Nephron (organoid): Measurements from ENCODE around the gene KIRREL3.

Experiments
- H3K27ac Mint-ChIP-seq, 3 experiments: 2 replicates each; pipeline ENCODE4 v1.8.0; 2020; ENCODE audit warnings: mixed read lengths in 3 of 3, mild to moderate bottlenecking in 2 of 3, moderate library complexity in 1 of 3
- H3K27me3 Mint-ChIP-seq: 2 replicates; pipeline ENCODE4 v1.8.0; 2021; ENCODE audit warnings: low read depth, mild to moderate bottlenecking, moderate library complexity, mixed read lengths
- H3K36me3 Mint-ChIP-seq: 2 replicates; pipeline ENCODE4 v1.8.0; 2020; ENCODE audit warnings: low read depth, mixed read lengths
- H3K4me1 Mint-ChIP-seq: 2 replicates; pipeline ENCODE4 v1.8.0; 2020; ENCODE audit warnings: mixed read lengths
- H3K4me3 Mint-ChIP-seq, 3 experiments: 2 replicates each; pipeline ENCODE4 v1.8.0; 2020; ENCODE audit warnings: mild to moderate bottlenecking in 3 of 3, mixed read lengths in 3 of 3, moderate library complexity in 2 of 3
- H3K9me3 Mint-ChIP-seq: 2 replicates; pipeline ENCODE4 v1.8.0; 2020; ENCODE audit warnings: mixed read lengths
- TF ChIP-seq, protein P1 (sequence below), 3 experiments: fragments of 200-600 bp; sonication (generic); IDR thresholded peaks; one replicate each; pipeline ENCODE4 v1.5.0; 2021; ENCODE audit warnings: antibody characterized with exemption in 3 of 3; ENCODE audit not compliant: unreplicated experiment in 3 of 3

Gene KIRREL3

DNA sequence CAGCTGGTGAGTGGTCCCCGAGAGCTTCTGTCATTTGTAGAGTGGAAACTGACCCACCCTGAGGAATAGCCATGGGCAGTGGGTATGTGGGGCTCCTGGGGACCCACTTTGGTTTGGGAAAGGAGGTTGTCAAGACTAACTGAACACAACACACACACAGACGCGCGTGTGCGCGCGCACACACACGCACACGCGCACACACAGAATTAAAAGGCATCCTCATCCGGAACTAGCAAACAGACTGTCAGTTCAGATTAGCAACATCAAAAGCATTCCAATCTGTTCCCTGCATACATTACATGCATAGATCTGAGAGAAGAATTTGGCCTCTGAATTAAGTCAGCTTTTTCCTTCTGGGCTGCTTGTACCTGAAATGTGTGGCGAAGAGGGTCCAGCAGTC is 360.4 kb downstream of the KIRREL3 start:
- peak overlapping the region in 1 of 3 experiments; percentile 12 for H3K27ac Mint-ChIP-seq
- no peak overlapping the region for H3K4me3 Mint-ChIP-seq
- no peaks in the 10 kb centered on the region for H3K9me3 Mint-ChIP-seq
- H3K4me1 Mint-ChIP-seq: peaks cover 17% of the 10 kb centered on the region
- TF ChIP-seq, protein P1, sequence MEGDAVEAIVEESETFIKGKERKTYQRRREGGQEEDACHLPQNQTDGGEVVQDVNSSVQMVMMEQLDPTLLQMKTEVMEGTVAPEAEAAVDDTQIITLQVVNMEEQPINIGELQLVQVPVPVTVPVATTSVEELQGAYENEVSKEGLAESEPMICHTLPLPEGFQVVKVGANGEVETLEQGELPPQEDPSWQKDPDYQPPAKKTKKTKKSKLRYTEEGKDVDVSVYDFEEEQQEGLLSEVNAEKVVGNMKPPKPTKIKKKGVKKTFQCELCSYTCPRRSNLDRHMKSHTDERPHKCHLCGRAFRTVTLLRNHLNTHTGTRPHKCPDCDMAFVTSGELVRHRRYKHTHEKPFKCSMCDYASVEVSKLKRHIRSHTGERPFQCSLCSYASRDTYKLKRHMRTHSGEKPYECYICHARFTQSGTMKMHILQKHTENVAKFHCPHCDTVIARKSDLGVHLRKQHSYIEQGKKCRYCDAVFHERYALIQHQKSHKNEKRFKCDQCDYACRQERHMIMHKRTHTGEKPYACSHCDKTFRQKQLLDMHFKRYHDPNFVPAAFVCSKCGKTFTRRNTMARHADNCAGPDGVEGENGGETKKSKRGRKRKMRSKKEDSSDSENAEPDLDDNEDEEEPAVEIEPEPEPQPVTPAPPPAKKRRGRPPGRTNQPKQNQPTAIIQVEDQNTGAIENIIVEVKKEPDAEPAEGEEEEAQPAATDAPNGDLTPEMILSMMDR (IDR thresholded peaks at IDR 0.05; ENCODE audit: unreplicated experiment in 3 of 3): no peak
- H3K27me3 Mint-ChIP-seq: peaks cover 20% of the 10 kb centered on the region
- H3K36me3 Mint-ChIP-seq: no peaks in the 10 kb centered on the region

DNA sequence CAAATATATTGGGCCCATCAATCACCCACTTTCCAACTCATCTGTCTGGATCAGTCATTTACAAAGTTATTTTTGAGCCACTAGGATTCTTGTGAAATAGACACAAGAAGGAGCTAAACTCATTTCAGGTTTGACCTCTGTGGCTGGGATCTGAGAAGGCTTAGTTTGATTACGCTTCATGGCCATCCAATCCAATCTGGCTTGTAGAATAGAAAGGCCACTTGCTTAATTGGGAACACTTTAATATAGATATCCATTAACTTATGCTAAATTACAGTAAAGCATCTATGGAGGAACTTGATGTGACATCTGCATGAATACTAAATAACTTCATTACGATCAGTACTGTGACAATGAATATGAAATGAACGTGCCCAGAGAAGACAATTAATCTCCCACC is 360.9 kb downstream of the KIRREL3 start:
- Mint-ChIP-seq H3K9me3 (no peaks in the 10 kb centered on the region), H3K36me3 (no peaks in the 10 kb centered on the region), H3K4me1 (peaks cover 17% of the 10 kb centered on the region)

DNA sequence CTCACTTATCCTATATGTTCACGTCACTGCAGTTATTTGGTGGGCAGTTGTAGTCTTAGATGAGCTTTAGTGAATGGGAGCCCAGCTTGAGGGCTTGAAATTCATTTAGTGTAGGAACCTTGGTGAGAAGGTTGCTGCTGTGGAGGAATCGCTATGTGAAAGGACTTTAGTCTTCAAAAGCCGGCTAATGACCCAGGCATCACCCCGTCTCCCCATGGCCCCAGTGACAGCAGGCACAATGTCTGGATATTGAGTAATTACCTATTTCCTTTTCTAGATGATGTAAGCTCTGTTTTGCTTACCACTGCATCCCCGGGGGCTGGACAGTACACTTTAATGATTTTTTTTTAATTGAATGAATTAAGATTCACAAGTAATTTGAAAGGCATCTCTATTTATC is 361.9 kb downstream of the KIRREL3 start:
- TF ChIP-seq, protein P1 (IDR thresholded peaks at IDR 0.05; ENCODE audit: unreplicated experiment in 3 of 3): no peak
- no peak overlapping the region for H3K27ac Mint-ChIP-seq
- H3K27me3 Mint-ChIP-seq: peaks cover 32% of the 10 kb centered on the region
- H3K4me3 Mint-ChIP-seq: no peak overlapping the region
- peaks cover 18% of the 10 kb centered on the region for H3K4me1 Mint-ChIP-seq
- H3K9me3 Mint-ChIP-seq: no peaks in the 10 kb centered on the region
- no peaks in the 10 kb centered on the region for H3K36me3 Mint-ChIP-seq

More for the DNA sequence above, 360.9 kb downstream of the KIRREL3 start:
- Mint-ChIP-seq H3K27ac (peak overlapping the region in 1 of 3 experiments; percentile 12), H3K4me3 (no peak overlapping the region), H3K27me3 (peaks cover 22% of the 10 kb centered on the region)
- TF ChIP-seq, protein P1 (IDR thresholded peaks at IDR 0.05; ENCODE audit: unreplicated experiment in 3 of 3): no peak

DNA sequence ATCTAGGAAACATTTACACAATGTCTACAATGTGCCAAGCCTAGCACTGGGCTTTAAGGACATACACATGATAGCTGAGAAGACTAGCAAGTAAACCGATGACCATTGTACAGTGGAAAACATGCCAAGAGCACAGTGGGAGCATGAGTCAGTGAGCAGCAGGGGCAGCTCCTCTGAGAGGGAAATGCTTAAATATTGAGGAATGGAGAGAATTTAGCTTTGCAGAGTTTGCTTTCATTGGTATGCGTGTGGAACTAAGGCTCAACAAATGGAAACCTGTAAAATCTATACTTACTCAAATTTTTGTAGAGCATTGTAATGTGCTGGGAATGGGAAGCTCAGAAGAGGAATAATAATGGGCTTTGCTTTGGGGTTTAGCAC is 362.8 kb downstream of the KIRREL3 start:
- Mint-ChIP-seq H3K27ac (no peak overlapping the region), H3K9me3 (no peaks in the 10 kb centered on the region), H3K4me3 (no peak overlapping the region), H3K4me1 (peaks cover 22% of the 10 kb centered on the region), H3K27me3 (peaks cover 36% of the 10 kb centered on the region), H3K36me3 (no peaks in the 10 kb centered on the region)
- TF ChIP-seq, protein P1 (IDR thresholded peaks at IDR 0.05; ENCODE audit: unreplicated experiment in 3 of 3): no peak

DNA sequence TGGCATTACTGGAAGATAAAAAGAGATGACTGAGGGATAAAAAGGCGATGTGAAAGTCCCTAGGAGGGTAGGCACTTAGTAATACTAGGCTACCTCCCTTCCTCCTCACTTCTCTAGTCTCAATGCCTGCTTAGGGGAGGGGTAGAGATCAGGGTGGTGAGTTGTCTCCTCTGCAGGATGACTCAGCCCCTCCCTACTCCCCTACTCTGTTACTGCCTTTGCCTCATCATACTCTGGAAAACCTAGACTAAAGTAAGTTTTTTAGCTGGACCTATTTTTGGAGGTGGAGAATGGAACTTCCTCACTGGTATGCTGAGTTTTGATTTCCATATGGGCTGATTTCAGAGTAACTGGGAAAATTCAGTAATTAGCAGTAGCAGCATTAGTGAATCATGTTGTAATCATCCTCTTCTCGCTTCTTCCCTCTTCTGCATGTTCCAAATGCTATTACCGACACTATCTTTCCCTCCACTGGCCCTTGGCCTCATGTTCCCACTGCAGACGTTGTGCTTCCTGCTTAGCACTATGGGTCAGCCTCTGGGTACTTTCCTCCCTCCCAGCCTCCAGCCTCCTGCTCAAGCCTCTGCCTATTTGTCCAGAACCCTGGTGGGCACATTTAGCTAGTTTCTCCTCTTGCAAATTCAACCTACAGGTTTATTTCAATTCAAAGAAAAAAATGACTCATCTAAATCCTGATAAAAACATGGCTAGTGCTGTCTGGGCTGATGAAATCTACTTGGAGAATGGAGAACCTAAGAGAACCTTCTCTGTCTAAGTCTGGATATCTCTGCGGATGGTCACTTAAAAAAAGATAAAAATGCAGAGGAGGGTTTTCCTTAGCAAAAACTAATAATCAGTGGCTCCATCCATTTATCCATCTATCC is 363.4 kb downstream of the KIRREL3 start:
- Mint-ChIP-seq H3K9me3 (no peaks in the 10 kb centered on the region), H3K27me3 (peaks cover 36% of the 10 kb centered on the region), H3K4me3 (no peak overlapping the region), H3K36me3 (no peaks in the 10 kb centered on the region), H3K4me1 (peaks cover 22% of the 10 kb centered on the region), H3K27ac (no peak overlapping the region)
- TF ChIP-seq, protein P1 (IDR thresholded peaks at IDR 0.05; ENCODE audit: unreplicated experiment in 3 of 3): no peak

DNA sequence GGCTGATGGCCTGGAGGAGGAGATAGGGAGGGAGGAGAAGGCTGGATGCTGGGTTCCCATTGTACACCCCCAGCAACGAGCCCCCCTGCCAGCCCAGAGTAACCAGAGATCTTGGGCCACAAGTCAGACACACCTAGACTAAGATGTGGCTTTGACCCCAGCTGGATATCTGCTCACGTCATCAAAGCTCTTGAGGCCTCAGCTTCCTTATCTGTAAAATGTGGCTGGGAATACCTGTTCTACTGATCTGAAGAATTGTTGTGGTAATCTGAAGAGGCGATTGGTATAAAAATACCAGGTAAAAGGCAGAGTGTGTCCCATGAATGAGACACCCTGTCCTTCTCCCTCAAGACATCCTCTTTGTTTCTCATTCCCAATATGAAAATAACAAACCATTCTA is 365.1 kb downstream of the KIRREL3 start:
- Mint-ChIP-seq H3K4me1 (peaks cover 29% of the 10 kb centered on the region), H3K9me3 (no peaks in the 10 kb centered on the region), H3K4me3 (no peak overlapping the region), H3K36me3 (no peaks in the 10 kb centered on the region), H3K27me3 (peaks cover 36% of the 10 kb centered on the region), H3K27ac (no peak overlapping the region)
- TF ChIP-seq, protein P1 (IDR thresholded peaks at IDR 0.05; ENCODE audit: unreplicated experiment in 3 of 3): no peak
